AG10803 (cell line): ENCODE measurements around the gene WDR82.

Experiments
- DNase-seq: peaks from one replicate; pipeline ENCODE4 v3.0.0; 2010; ENCODE audit warnings: low read depth
- H3K4me3 ChIP-seq: 2 replicates; pipeline ENCODE4 v1.5.1; 2011; ENCODE audit warnings: mild to moderate bottlenecking, low read length, control low read depth
- TF ChIP-seq, protein P1 (sequence below): conservative IDR thresholded peaks from 2 replicates; pipeline ENCODE4 v1.5.1; 2011; ENCODE audit warnings: mild to moderate bottlenecking, low read length, control low read depth, inconsistent platforms

Gene WDR82

GRCh38 chr3:52306978-52307377, 28.5 kb upstream of the WDR82 start:
- DNase-seq, result no peak
- TF ChIP-seq, protein P1, sequence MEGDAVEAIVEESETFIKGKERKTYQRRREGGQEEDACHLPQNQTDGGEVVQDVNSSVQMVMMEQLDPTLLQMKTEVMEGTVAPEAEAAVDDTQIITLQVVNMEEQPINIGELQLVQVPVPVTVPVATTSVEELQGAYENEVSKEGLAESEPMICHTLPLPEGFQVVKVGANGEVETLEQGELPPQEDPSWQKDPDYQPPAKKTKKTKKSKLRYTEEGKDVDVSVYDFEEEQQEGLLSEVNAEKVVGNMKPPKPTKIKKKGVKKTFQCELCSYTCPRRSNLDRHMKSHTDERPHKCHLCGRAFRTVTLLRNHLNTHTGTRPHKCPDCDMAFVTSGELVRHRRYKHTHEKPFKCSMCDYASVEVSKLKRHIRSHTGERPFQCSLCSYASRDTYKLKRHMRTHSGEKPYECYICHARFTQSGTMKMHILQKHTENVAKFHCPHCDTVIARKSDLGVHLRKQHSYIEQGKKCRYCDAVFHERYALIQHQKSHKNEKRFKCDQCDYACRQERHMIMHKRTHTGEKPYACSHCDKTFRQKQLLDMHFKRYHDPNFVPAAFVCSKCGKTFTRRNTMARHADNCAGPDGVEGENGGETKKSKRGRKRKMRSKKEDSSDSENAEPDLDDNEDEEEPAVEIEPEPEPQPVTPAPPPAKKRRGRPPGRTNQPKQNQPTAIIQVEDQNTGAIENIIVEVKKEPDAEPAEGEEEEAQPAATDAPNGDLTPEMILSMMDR, result no peak
- no peak overlapping the region for H3K4me3 ChIP-seq

DNA sequence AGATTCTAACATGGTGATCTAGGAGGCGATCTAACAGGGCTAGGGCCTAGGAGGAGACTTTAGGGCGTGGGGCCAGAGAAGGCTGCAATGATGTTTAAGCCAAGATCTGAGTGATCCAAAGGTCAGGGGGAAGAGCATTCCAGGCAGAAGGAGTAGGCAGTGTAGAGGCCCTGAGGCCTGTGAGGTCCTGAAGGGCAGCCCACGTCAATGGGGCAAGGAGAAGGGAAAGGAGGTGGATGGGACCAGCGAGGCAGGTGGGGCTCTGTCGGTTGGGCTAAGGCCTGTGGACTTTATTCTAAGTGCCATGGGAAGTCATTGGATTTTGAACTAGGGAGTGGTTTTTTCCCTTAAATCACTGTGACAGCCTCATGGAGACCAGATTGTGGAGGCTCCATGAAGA, 27.5 kb upstream of the WDR82 start:
- TF ChIP-seq, protein P1, result no peak
- DNase-seq, result no peak
- no peak overlapping the region for H3K4me3 ChIP-seq

GRCh38 chr3:52303811-52304210, 25.4 kb upstream of the WDR82 start:
- no peak overlapping the region for H3K4me3 ChIP-seq
- no peak for DNase-seq
- TF ChIP-seq, protein P1, result no peak

DNA sequence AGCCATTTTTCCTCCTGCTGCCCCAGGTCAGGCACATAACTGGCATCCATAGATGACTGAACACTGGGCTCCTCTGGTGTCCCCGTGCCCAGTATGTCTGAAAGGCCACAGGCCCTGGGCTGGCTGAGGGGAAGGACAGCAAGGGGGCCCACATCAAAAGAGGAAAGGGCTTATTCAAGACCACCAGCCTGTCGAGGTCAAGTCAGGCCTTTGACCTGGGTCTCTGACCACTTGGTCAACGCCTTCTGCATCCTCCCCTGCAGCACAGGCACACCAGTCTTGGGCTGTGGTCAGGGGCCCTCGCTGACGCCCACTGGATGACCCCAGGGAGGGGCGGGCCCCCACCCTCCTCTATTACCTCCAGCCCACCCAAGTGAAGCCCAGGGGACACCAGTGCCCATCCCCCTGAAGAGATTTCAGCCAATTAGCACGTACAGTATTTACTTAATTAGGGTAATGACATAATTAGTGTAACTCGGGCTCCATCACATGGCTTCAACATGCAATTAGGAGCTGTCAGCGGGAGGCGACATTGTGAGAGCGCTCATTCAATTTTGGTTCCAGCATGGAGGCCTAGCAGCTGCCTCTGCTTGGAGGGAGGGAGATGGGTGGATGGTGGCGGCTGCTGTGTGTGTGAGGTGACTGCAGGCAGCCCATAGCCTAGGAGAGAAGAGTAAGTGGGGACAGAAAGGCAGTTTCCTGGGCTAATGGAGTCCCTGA, 24.1 kb upstream of the WDR82 start:
- H3K4me3 ChIP-seq, result no peak overlapping the region
- DNase-seq, result no peak
- TF ChIP-seq, protein P1, result no peak

GRCh38 chr3:52299879-52300611, 21.6 kb upstream of the WDR82 start:
- TF ChIP-seq, protein P1, result peak; percentile 31
- no peak overlapping the region for H3K4me3 ChIP-seq
- no peak for DNase-seq

GRCh38 chr3:52299247-52299878, 20.9 kb upstream of the WDR82 start:
- no peak for DNase-seq
- TF ChIP-seq, protein P1, result no peak
- no peak overlapping the region for H3K4me3 ChIP-seq
